K562 (cell line): ENCODE results near the gene SULT1C4. TPM values are rescaled to one million over a fixed set of nuclear protein-coding genes. Genes with fewer than 3 reads are reported as not detected.

Experiments used
- ATAC-seq: fragments of 200-7000 bp; cut with Tn5 transposase; 3 replicates; pipeline ENCODE4 v1.9.1; 2020; ENCODE audit warnings: moderate library complexity
- BruUV-seq: library from RNA; stranded (reverse); fragments of 400-500 nt; replicated peaks from 2 replicates; lab custom pipeline; 2021; lab: Mats Ljungman, UMichigan
- CTCF ChIA-PET: fragments of 300-600 bp; formaldehyde crosslinking; extraction: SDS; loops from one replicate; lab custom pipeline; 2021; ENCODE audit warnings: low intra/inter-chr PET ratio; lab: Yijun Ruan, JAX
- POLR2A ChIA-PET: fragments of 300-600, 350-650 bp; sonication (Branson Sonifier 250); formaldehyde crosslinking; extraction: SDS; loops from one replicate; lab custom pipeline; 2021; ENCODE audit warnings: antibody characterized with exemption, inconsistent platforms; lab: Yijun Ruan, JAX
- DNase-seq, 4 experiments: peaks; one replicate each; pipeline versions ENCODE4 v3.0.0 to v3.0.0-alpha.2; 2011 to 2018; ENCODE audit warnings: low spot score in 3 of 4, mixed read lengths in 3 of 4; ENCODE audit errors: extremely low read depth in 1 of 4
- FAIRE-seq: peaks from 2 replicates; lab custom pipeline; 2011; peaks lifted over from hg19 to GRCh38; lab: Jason Lieb, UNC
- H2AFZ ChIP-seq: 2 replicates; pipeline ENCODE4 v1.6.0; 2011; ENCODE audit warnings: low read depth, low read length, control low read depth, inconsistent platforms
- H3K27ac ChIP-seq: fragments of 200-600 bp; 3 replicates; pipeline ENCODE4 v1.8.0; 2011; ENCODE audit warnings: low read depth, mild to moderate bottlenecking, control low read depth, inconsistent platforms, low read length, moderate library complexity, mixed read lengths; ENCODE audit errors: extremely low read depth
- H3K27me3 ChIP-seq, 2 experiments: fragments of 300-600 bp in 1 of 2; 2 replicates in 1 of 2; 3 replicates in 1 of 2; pipeline versions ENCODE4 v1.6.0 to v1.8.0; 2011; ENCODE audit warnings: inconsistent platforms in 2 of 2, low read length in 2 of 2, mild to moderate bottlenecking in 1 of 2, mixed read lengths in 1 of 2, moderate library complexity in 1 of 2; ENCODE audit not compliant: control insufficient read depth in 2 of 2, insufficient read depth in 2 of 2
- H3K36me3 ChIP-seq: fragments of 300-600 bp; 3 replicates; pipeline ENCODE4 v1.8.0; 2011; ENCODE audit warnings: mild to moderate bottlenecking, low read length, inconsistent platforms; ENCODE audit not compliant: control insufficient read depth, insufficient read depth
- H3K4me1 ChIP-seq, 2 experiments: fragments of 200-600 bp in 1 of 2; replicated peaks in 1 of 2; 2 replicates in 1 of 2; 3 replicates in 1 of 2; pipeline versions ENCODE4 v1.5.1 to v1.8.0; 2011; ENCODE audit warnings: inconsistent platforms in 2 of 2, low read length in 2 of 2, mild to moderate bottlenecking in 1 of 2, mixed read lengths in 1 of 2, moderate library complexity in 1 of 2; ENCODE audit not compliant: control insufficient read depth in 2 of 2, insufficient read depth in 2 of 2
- H3K4me2 ChIP-seq: 2 replicates; pipeline ENCODE4 v1.6.1; 2011; ENCODE audit warnings: low read length, control low read depth, inconsistent platforms, mixed read lengths; ENCODE audit not compliant: insufficient read depth
- H3K4me3 ChIP-seq: fragments of 200-600 bp; sonication (generic), shearing (Covaris generic); 2 replicates; pipeline ENCODE4 v1.5.1; 2016; ENCODE audit warnings: control low read depth, inconsistent platforms
- H3K79me2 ChIP-seq: fragments of 200-600 bp; 3 replicates; pipeline ENCODE4 v1.8.0; 2011; ENCODE audit warnings: low read length, inconsistent platforms; ENCODE audit not compliant: control insufficient read depth, insufficient read depth
- H3K9ac ChIP-seq, 2 experiments: 2 replicates each; pipeline versions ENCODE4 v1.6.0 to v1.6.1; 2011; ENCODE audit warnings: low read depth in 2 of 2, low read length in 2 of 2, control low read depth in 1 of 2, inconsistent platforms in 1 of 2, mild to moderate bottlenecking in 1 of 2, mixed read lengths in 1 of 2; ENCODE audit not compliant: insufficient read depth in 1 of 2
- H3K9me1 ChIP-seq: one replicate; pipeline ENCODE4 v1.6.0; 2011; ENCODE audit warnings: inconsistent platforms, mild to moderate bottlenecking, low read length, moderate library complexity; ENCODE audit not compliant: control insufficient read depth, insufficient read depth
- H3K9me3 ChIP-seq: replicated peaks from 2 replicates; pipeline ENCODE4 v1.5.1; 2011; ENCODE audit warnings: low read depth, low read length, inconsistent platforms; ENCODE audit not compliant: control insufficient read depth, insufficient read depth
- H4K20me1 ChIP-seq: replicated peaks from 2 replicates; pipeline ENCODE4 v1.6.1; 2011; ENCODE audit warnings: low read length, inconsistent platforms, mixed read lengths; ENCODE audit not compliant: control insufficient read depth, insufficient read depth
- BDP1 ChIP-seq: IDR thresholded peaks from 3 replicates; pipeline ENCODE4 v1.6.1; 2011; ENCODE audit not compliant: insufficient read length, insufficient read depth
- CBFA2T3 ChIP-seq: fragments of 450-650 bp; IDR thresholded peaks from 2 replicates; pipeline ENCODE4 v1.6.1; 2017
- CHCHD3 ChIP-seq: fragments of 250-450 bp; sonication (Bioruptor Pico); IDR thresholded peaks from 2 replicates; pipeline ENCODE4 v2.1.2; 2022; ENCODE audit warnings: mild to moderate bottlenecking
- ELK3 ChIP-seq: fragments of 450-650 bp; formaldehyde crosslinking; IDR thresholded peaks from 2 replicates; pipeline ENCODE4 v1.4.0; 2020; ENCODE audit warnings: mild to moderate bottlenecking
- HNRNPL ChIP-seq: fragments of 200-400 bp; formaldehyde crosslinking; IDR thresholded peaks from 2 replicates; pipeline ENCODE4 v1.6.1; 2017; ENCODE audit warnings: low read depth, mild to moderate bottlenecking, low read length
- HNRNPLL ChIP-seq: fragments of 200-400 bp; formaldehyde crosslinking; IDR thresholded peaks from 2 replicates; pipeline ENCODE4 v1.6.1; 2017; ENCODE audit warnings: low read length, low read depth, mild to moderate bottlenecking; ENCODE audit not compliant: poor library complexity, severe bottlenecking
- HSF4 ChIP-seq: fragments of 250-450 bp; sonication (Bioruptor Pico); IDR thresholded peaks from 2 replicates; pipeline ENCODE4 v2.1.2; 2022; ENCODE audit warnings: mild to moderate bottlenecking, moderate library complexity, borderline replicate concordance
- IRF2 ChIP-seq: sonication (generic); formaldehyde crosslinking; IDR thresholded peaks from 2 replicates; pipeline ENCODE4 v1.8.1; 2022; ENCODE audit warnings: mild to moderate bottlenecking, missing genetic modification reagents
- NFIC ChIP-seq: fragments of 450-650 bp; IDR thresholded peaks from 2 replicates; pipeline ENCODE4 v1.6.1; 2017; ENCODE audit warnings: mild to moderate bottlenecking, inconsistent platforms
- SAFB ChIP-seq: fragments of 200-400 bp; formaldehyde crosslinking; IDR thresholded peaks from 2 replicates; pipeline ENCODE4 v1.6.1; 2017; ENCODE audit warnings: low read depth, low read length, borderline replicate concordance
- SPI1 ChIP-seq: IDR thresholded peaks from 2 replicates; pipeline ENCODE4 v1.6.1; 2011; ENCODE audit warnings: low read depth, low read length, control low read depth, borderline replicate concordance
- SREBF2 ChIP-seq: sonication (generic); formaldehyde crosslinking; IDR thresholded peaks from 2 replicates; pipeline ENCODE4 v1.4.0; 2020; ENCODE audit warnings: mild to moderate bottlenecking, missing genetic modification reagents
- SRSF1 ChIP-seq: fragments of 200-400 bp; formaldehyde crosslinking; IDR thresholded peaks from 2 replicates; pipeline ENCODE4 v1.6.1; 2017; ENCODE audit warnings: mild to moderate bottlenecking, low read depth, low read length, moderate library complexity
- USF1 ChIP-seq: sonication (generic); formaldehyde crosslinking; IDR thresholded peaks from 2 replicates; pipeline ENCODE4 v1.9.0; 2022; ENCODE audit warnings: mild to moderate bottlenecking, missing genetic modification reagents
- ZNF592 ChIP-seq: fragments of 450-650 bp; IDR thresholded peaks from 2 replicates; pipeline ENCODE4 v1.6.1; 2017; ENCODE audit warnings: antibody characterized with exemption, mild to moderate bottlenecking
- WGBS: fragments of 100-300 bp; shearing (Covaris generic); methylation state at CpG from one replicate; pipeline ENCODE4 v1.1.6; 2016; ENCODE audit warnings: low coverage, mixed read lengths; ENCODE audit not compliant: insufficient coverage; ENCODE audit errors: missing lambda C conversion rate; 5-methylcytosine and 5-hydroxymethylcytosine counted together
- in situ Hi-C: fragments of 300-500 bp; cut with MboI; formaldehyde crosslinking; loops from 4 replicates; pipeline ENCODE4 v1.15.0; 2018; ENCODE audit warnings: inconsistent platforms, mixed read lengths
- intact Hi-C: fragments of 100-400 bp; cut with micrococcal nuclease; formaldehyde crosslinking; loops from 2 replicates; pipeline ENCODE4 v1.14.2; 2022
- polyA plus RNA-seq, 8 experiments: library from polyadenylated mRNA; depleted of rRNA in 4 of 8; stranded (reverse) in 5 of 8; unstranded in 3 of 8; fragments of >200 nt; fragmentation: Nextera tagmentation in 2 of 8; fragmentation: Illumina TruSeq in 1 of 8; extraction: Ambion mirVana in 2 of 8; extraction: Trizol in 1 of 8; gene quantifications; 2 replicates each; pipeline versions ENCODE4 v1.2.1 to v1.2.3, GENCODE V29; 2011 to 2014; ENCODE audit warnings: inconsistent platforms in 1 of 8, missing spikeins in 1 of 8
- total RNA-seq, 7 experiments: library from RNA; depleted of rRNA in 6 of 7; stranded (reverse); fragments of >200 nt in 6 of 7; fragmentation: Illumina TruSeq in 2 of 7; extraction: Trizol in 2 of 7; gene quantifications; 2 replicates each; pipeline versions ENCODE4 v1.2.1 to v1.2.3, GENCODE V29; 2011 to 2021; ENCODE audit warnings: low replicate concordance in 1 of 7

SULT1C4 gene
- total and polyA plus RNA-seq, 9 of the 15 experiments (the other 6 are each of a cell fraction or from before 2014, with no cell fraction given), result 0.04 to 0.14 (median 0.09) TPM; not detected in 5

GRCh38 chr2:108423502-108424251, 45.9 kb downstream of the SULT1C4 start:
- Histone ChIP-seq H3K4me2 (no peak overlapping the region), H3K79me2 (no peaks in the 10 kb centered on the region), H3K4me1 (peaks cover 0 to 2% of the 10 kb centered on the region in 2 experiments; a peak in 1 of 5 replicates), H3K36me3 (no peaks in the 10 kb centered on the region), H3K9ac (no peak overlapping the region; a peak in 1 of 4 replicates), H3K9me3 (no peaks in the 10 kb centered on the region), H4K20me1 (no peaks in the 10 kb centered on the region), H3K27me3 (no peaks in the 10 kb centered on the region), H3K9me1 (no peaks in the 10 kb centered on the region), H2AFZ (peak overlapping the region; percentile 83; the same call in 1 of the 2 replicates), H3K27ac (no peak overlapping the region), H3K4me3 (no peak overlapping the region)
- WGBS, result 34% methylated on average over 8 of the region's 8 CpGs
- intact Hi-C loops, result no loop called here
- ATAC-seq (peak; percentile 76), DNase-seq (no peak), FAIRE-seq (no peak)
- TF ChIP-seq SPI1, result no peak
- TF ChIP-seq SREBF2 (CRISPR knock-in tag), result no peak
- TF ChIP-seq NFIC, result no peak
- TF ChIP-seq BDP1, result no peak
- TF ChIP-seq HNRNPLL, result no peak
- no peak for TF ChIP-seq SRSF1
- no peak for TF ChIP-seq HNRNPL
- TF ChIP-seq ELK3, result no peak
- no peak for TF ChIP-seq USF1 (CRISPR knock-in tag)
- TF ChIP-seq CHCHD3 (CRISPR knock-in tag), result no peak
- TF ChIP-seq HSF4 (CRISPR knock-in tag), result no peak
- TF ChIP-seq IRF2 (CRISPR knock-in tag), result no peak
- no peak for TF ChIP-seq ZNF592
- TF ChIP-seq SAFB, result no peak
- no peak for TF ChIP-seq CBFA2T3
- ChIA-PET CTCF (no interaction called here), POLR2A (interaction anchor here (0.6 kb wide), 1 partner anchor 13 kb away, joined by 3 read pairs; no protein-coding TSS in a partner anchor)
- no TSS peak for BruUV-seq
- in situ Hi-C loops, result no loop called here
